ENCODE measurements around the gene LYAR. TPM values are rescaled to one million over a fixed set of nuclear protein-coding genes. Genes with fewer than 3 reads are reported as not detected.

Gene LYAR
- total and polyA plus RNA-seq, 2 of the 4 experiments (the other 2 are of a cell fraction) = 5.4 to 8.2 TPM

DNA sequence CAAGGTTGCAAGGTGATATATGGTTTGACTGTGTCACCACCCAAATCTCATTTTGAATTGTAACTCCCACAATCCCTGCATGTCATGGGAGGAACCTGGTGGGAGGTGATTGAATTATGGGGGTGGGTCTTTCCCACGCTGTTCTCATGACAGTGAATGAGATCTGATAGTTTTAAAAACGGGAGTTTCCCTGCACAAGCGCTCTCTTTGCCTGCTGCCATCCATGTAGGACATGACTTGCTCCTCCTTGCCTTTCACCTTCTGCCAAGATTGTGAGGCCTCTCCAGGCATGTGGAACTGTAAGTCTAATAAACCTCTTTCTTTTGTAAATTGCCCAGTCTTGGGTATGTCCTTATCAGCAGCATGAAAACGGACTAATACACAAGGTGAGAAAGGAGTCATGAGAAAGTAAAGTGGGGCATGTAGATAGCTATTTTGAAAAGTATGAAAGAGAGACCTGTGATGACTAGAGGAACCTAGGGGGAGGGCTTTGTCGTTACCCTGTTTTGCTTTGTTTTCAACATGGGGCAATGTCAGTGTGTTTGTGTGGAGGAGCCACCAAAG, 6.4 kb upstream of the LYAR start:
- H3K9me3 ChIP-seq (ENCODE audit: control insufficient read depth, insufficient read depth, low read length) = no peaks in the 10 kb centered on the region
- peaks cover 24% of the 10 kb centered on the region for H4K20me1 ChIP-seq (ENCODE audit: insufficient read depth, low read length)
- intact Hi-C loops (cut with micrococcal nuclease) (no loop called here), dilution Hi-C loops (cut with HindIII; ENCODE audit: low sequenced_read_pairs, unreplicated experiment) (no loop called here), in situ Hi-C loops (cut with MboI; ENCODE audit: low sequenced_read_pairs) (no loop called here)
- H3K14ac ChIP-seq (replicated peaks; ENCODE audit: low read depth, low read length) = no peak overlapping the region
- no peak overlapping the region for H2BK20ac ChIP-seq (ENCODE audit: low read depth, low read length)
- no peak overlapping the region for H3K4me2 ChIP-seq (ENCODE audit: low read depth, low read length)
- H3K79me1 ChIP-seq (ENCODE audit: low read depth in 1 of 2, low read length in 2 of 2) = peaks cover 52 to 72% of the 10 kb centered on the region in 2 experiments
- H3K9me1 ChIP-seq (ENCODE audit: insufficient read depth, low read length) = peaks cover 8% of the 10 kb centered on the region; the same call in 1 of the 2 replicates
- no peak overlapping the region for H2AK5ac ChIP-seq (ENCODE audit: low read depth, low read length)
- no peak overlapping the region for H4K5ac ChIP-seq (ENCODE audit: low read depth, low read length)
- no peak overlapping the region for H3K56ac ChIP-seq (ENCODE audit: extremely low read depth, insufficient read depth, low read length)
- H4K91ac ChIP-seq (ENCODE audit: insufficient read depth, low read depth, low read length) = no peak overlapping the region
- H3K9ac ChIP-seq (ENCODE audit: low read depth, low read length) = no peak overlapping the region
- no peak overlapping the region for H2BK120ac ChIP-seq (ENCODE audit: low read depth, low read length)
- H3K23ac ChIP-seq (ENCODE audit: low read depth, low read length) = no peak overlapping the region
- no peak overlapping the region for H2AFZ ChIP-seq (replicated peaks; ENCODE audit: low read length, poor library complexity)
- H3K4me1 ChIP-seq (ENCODE audit: control insufficient read depth, insufficient read depth, low read length) = no peaks in the 10 kb centered on the region
- CTCF ChIA-PET = no interaction called here
- no peak overlapping the region for H3K4me3 ChIP-seq (ENCODE audit: insufficient read depth, low read depth, low read length)
- WGBS, 2 experiments (ENCODE audit: extremely low coverage in 2 of 2, insufficient read length in 1 of 2) = 89% methylated on average over 1 of the region's 5 CpGs; no CpG with 5 or more reads in 1 of the 2 experiments
- H3K4ac ChIP-seq (ENCODE audit: low read depth, low read length) = no peak overlapping the region
- no peak overlapping the region for H4K8ac ChIP-seq (ENCODE audit: low read depth in 2 of 2, low read length in 2 of 2)
- H2BK15ac ChIP-seq (ENCODE audit: low read depth, low read length) = no peak overlapping the region
- H2BK5ac ChIP-seq (ENCODE audit: low read depth, low read length, poor library complexity, severe bottlenecking) = no peak overlapping the region
- DNase-seq (no peak), ATAC-seq (ENCODE audit: low read depth) (no peak)
- TF ChIP-seq, protein P1, sequence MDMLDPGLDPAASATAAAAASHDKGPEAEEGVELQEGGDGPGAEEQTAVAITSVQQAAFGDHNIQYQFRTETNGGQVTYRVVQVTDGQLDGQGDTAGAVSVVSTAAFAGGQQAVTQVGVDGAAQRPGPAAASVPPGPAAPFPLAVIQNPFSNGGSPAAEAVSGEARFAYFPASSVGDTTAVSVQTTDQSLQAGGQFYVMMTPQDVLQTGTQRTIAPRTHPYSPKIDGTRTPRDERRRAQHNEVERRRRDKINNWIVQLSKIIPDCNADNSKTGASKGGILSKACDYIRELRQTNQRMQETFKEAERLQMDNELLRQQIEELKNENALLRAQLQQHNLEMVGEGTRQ (IDR thresholded peaks at IDR 0.05; ENCODE audit: low read depth, low read length) = no peak
- TF ChIP-seq NFE2L2 (IDR thresholded peaks at IDR 0.05; ENCODE audit: low read depth, low read length) (no peak), RCOR1 (IDR thresholded peaks at IDR 0.05; ENCODE audit: insufficient replicate concordance, low read length) (no peak)
- no peak overlapping the region for H3K27ac ChIP-seq (ENCODE audit: insufficient read depth, low read length)
- no TSS peak for BruUV-seq (replicated peaks)
- no peak overlapping the region for H3K18ac ChIP-seq (ENCODE audit: low read depth, low read length)
- POLR2A ChIA-PET (ENCODE audit: unreplicated experiment) = no interaction called here
- peaks cover 4% of the 10 kb centered on the region; the same call in 1 of the 2 replicates for H3K36me3 ChIP-seq (ENCODE audit: control insufficient read depth, insufficient read depth, low read length)
- no peaks in the 10 kb centered on the region for H3K27me3 ChIP-seq (ENCODE audit: control insufficient read depth, insufficient read depth, low read length)
- no peak overlapping the region for H2AK9ac ChIP-seq (replicated peaks; ENCODE audit: low read depth, low read length, poor library complexity)
